H1 (cell line): ENCODE results near the gene AK8. TPM values are rescaled to one million over a fixed set of nuclear protein-coding genes. Genes with fewer than 3 reads are reported as not detected.

Experiments
- CTCF ChIA-PET: fragments of 300-600 bp; sonication (Branson Sonifier 250); formaldehyde crosslinking; loops from one replicate; lab custom pipeline; 2021; ENCODE audit not compliant: partially characterized antibody; lab: Charles Lee
- POLR2A ChIA-PET: fragments of 300-600 bp; sonication (Branson Sonifier 250); formaldehyde crosslinking; loops from one replicate; lab custom pipeline; 2021; ENCODE audit warnings: inconsistent platforms; ENCODE audit not compliant: partially characterized antibody; lab: Charles Lee
- DNase-seq, 2 experiments: peaks; one replicate each; pipeline versions ENCODE4 v3.0.0 to v3.0.0-alpha.2; 2010 to 2022; ENCODE audit warnings: low spot score in 2 of 2, low read depth in 1 of 2, mixed read lengths in 1 of 2
- FAIRE-seq: peaks from 2 replicates; lab custom pipeline; 2011; peaks lifted over from hg19 to GRCh38; lab: Jason Lieb, UNC
- H2AFZ ChIP-seq: 2 replicates; pipeline ENCODE4 v1.8.1; 2012; ENCODE audit warnings: low read length, inconsistent platforms
- H2AK5ac ChIP-seq: 2 replicates; pipeline ENCODE4 v1.6.1; 2013; ENCODE audit warnings: low read depth, low read length
- H2BK120ac ChIP-seq: replicated peaks from 2 replicates; pipeline ENCODE3; 2013; ENCODE audit warnings: low read depth, low read length, inconsistent platforms
- H2BK12ac ChIP-seq: 2 replicates; pipeline ENCODE4 v1.6.1; 2013; ENCODE audit warnings: low read depth, low read length
- H2BK15ac ChIP-seq: 2 replicates; pipeline ENCODE4 v1.6.1; 2013; ENCODE audit warnings: low read length
- H2BK20ac ChIP-seq: 2 replicates; pipeline ENCODE4 v1.6.1; 2013; ENCODE audit warnings: low read length
- H2BK5ac ChIP-seq: 2 replicates; pipeline ENCODE4 v1.6.1; 2013; ENCODE audit warnings: low read depth, low read length
- H3K14ac ChIP-seq: 2 replicates; pipeline ENCODE4 v1.6.1; 2013; ENCODE audit warnings: inconsistent platforms; ENCODE audit not compliant: insufficient read length
- H3K18ac ChIP-seq: 2 replicates; pipeline ENCODE4 v1.6.1; 2013; ENCODE audit warnings: low read length; ENCODE audit errors: extremely low read depth
- H3K23ac ChIP-seq: 2 replicates; pipeline ENCODE4 v1.6.1; 2013; ENCODE audit warnings: inconsistent platforms; ENCODE audit not compliant: insufficient read length
- H3K23me2 ChIP-seq: 2 replicates; pipeline ENCODE4 v1.6.1; 2013; ENCODE audit warnings: low read depth, low read length
- H3K27ac ChIP-seq: 2 replicates; pipeline ENCODE4 v1.6.1; 2011; ENCODE audit warnings: low read depth, low read length, inconsistent platforms
- H3K27me3 ChIP-seq, 4 experiments: replicated peaks in 1 of 4; 1 replicate in 1 of 4; 2 replicates in 3 of 4; pipeline versions ENCODE4 v1.6.1 to v1.8.1; 2011 to 2013; ENCODE audit warnings: low read length in 3 of 4, mild to moderate bottlenecking in 3 of 4, inconsistent platforms in 2 of 4, mixed read lengths in 2 of 4, moderate library complexity in 1 of 4; ENCODE audit not compliant: control insufficient read depth in 3 of 4, insufficient read depth in 3 of 4; ENCODE audit errors: extremely low read depth in 1 of 4
- H3K36me3 ChIP-seq, 4 experiments: 2 replicates each; pipeline versions ENCODE4 v1.6.1 to v1.8.1; 2011 to 2013; ENCODE audit warnings: mild to moderate bottlenecking in 4 of 4, low read length in 3 of 4, moderate library complexity in 2 of 4, control low read depth in 1 of 4, inconsistent platforms in 1 of 4; ENCODE audit not compliant: insufficient read depth in 4 of 4, control insufficient read depth in 2 of 4
- H3K4ac ChIP-seq: replicated peaks from 2 replicates; pipeline ENCODE3; 2013; ENCODE audit warnings: low read length, low read depth, mixed read lengths, inconsistent platforms; ENCODE audit not compliant: insufficient read length
- H3K4me1 ChIP-seq, 4 experiments: replicated peaks in 1 of 4; 1 replicate in 1 of 4; 2 replicates in 3 of 4; pipeline versions ENCODE4 v1.6.1 to v1.8.1; 2011 to 2013; ENCODE audit warnings: low read length in 3 of 4, inconsistent platforms in 2 of 4, mixed read lengths in 1 of 4; ENCODE audit not compliant: insufficient read depth in 4 of 4, control insufficient read depth in 3 of 4
- H3K4me2 ChIP-seq, 2 experiments: 2 replicates each; pipeline versions ENCODE4 v1.6.1 to v1.8.1; 2011 to 2013; ENCODE audit warnings: low read depth in 2 of 2, low read length in 2 of 2, control low read depth in 1 of 2, inconsistent platforms in 1 of 2, mild to moderate bottlenecking in 1 of 2; ENCODE audit not compliant: insufficient read depth in 1 of 2
- H3K4me3 ChIP-seq, 4 experiments: fragments of 200-600, 300-600 bp in 1 of 4; sonication (generic), shearing (Covaris generic), sonication (Bioruptor Twin) in 1 of 4; 2 replicates each; pipeline versions ENCODE4 v1.5.1 to v1.8.1; 2011 to 2016; ENCODE audit warnings: low read length in 4 of 4, low read depth in 3 of 4, control low read depth in 2 of 4, inconsistent platforms in 2 of 4, mild to moderate bottlenecking in 2 of 4, mixed read lengths in 1 of 4, moderate library complexity in 1 of 4; ENCODE audit not compliant: insufficient read depth in 2 of 4; ENCODE audit errors: extremely low read depth in 1 of 4
- H3K56ac ChIP-seq: replicated peaks from 2 replicates; pipeline ENCODE3; 2013; ENCODE audit warnings: low read depth, mild to moderate bottlenecking, mixed read lengths, low read length, inconsistent platforms; ENCODE audit not compliant: insufficient read length
- H3K79me1 ChIP-seq: 2 replicates; pipeline ENCODE4 v1.6.1; 2013; ENCODE audit warnings: low read depth, low read length, control low read depth
- H3K79me2 ChIP-seq, 2 experiments: 2 replicates each; pipeline versions ENCODE4 v1.6.1 to v1.8.1; 2012 to 2013; ENCODE audit warnings: low read length in 2 of 2, mild to moderate bottlenecking in 2 of 2, inconsistent platforms in 1 of 2; ENCODE audit not compliant: insufficient read depth in 2 of 2, control insufficient read depth in 1 of 2
- H3K9ac ChIP-seq, 4 experiments: replicated peaks in 1 of 4; 1 replicate in 1 of 4; 2 replicates in 3 of 4; pipeline versions ENCODE4 v1.6.1 to v1.8.1; 2011 to 2013; ENCODE audit warnings: low read depth in 3 of 4, low read length in 3 of 4, control low read depth in 2 of 4, mild to moderate bottlenecking in 2 of 4, moderate library complexity in 2 of 4, inconsistent platforms in 1 of 4; ENCODE audit errors: extremely low read depth in 1 of 4
- H3K9me3 ChIP-seq, 2 experiments: 2 replicates each; pipeline versions ENCODE4 v1.6.1 to v1.8.1; 2012 to 2013; ENCODE audit warnings: mild to moderate bottlenecking in 2 of 2, moderate library complexity in 2 of 2, control low read depth in 1 of 2, inconsistent platforms in 1 of 2, low read depth in 1 of 2, low read length in 1 of 2, mixed read lengths in 1 of 2; ENCODE audit not compliant: insufficient read depth in 2 of 2
- H4K20me1 ChIP-seq, 2 experiments: replicated peaks in 1 of 2; 2 replicates each; pipeline versions ENCODE3 to v1.8.1; 2011 to 2013; ENCODE audit warnings: inconsistent platforms in 2 of 2, low read length in 2 of 2, mild to moderate bottlenecking in 1 of 2; ENCODE audit not compliant: insufficient read depth in 2 of 2, control insufficient read depth in 1 of 2
- H4K5ac ChIP-seq: 2 replicates; pipeline ENCODE4 v1.6.1; 2013; ENCODE audit warnings: low read length, low read depth, mixed read lengths, inconsistent platforms; ENCODE audit not compliant: insufficient read length
- H4K8ac ChIP-seq: 2 replicates; pipeline ENCODE4 v1.8.0; 2013; ENCODE audit warnings: mild to moderate bottlenecking, moderate library complexity, low read length, inconsistent platforms; ENCODE audit not compliant: insufficient read depth; ENCODE audit errors: extremely low read depth
- H4K91ac ChIP-seq: replicated peaks from 2 replicates; pipeline ENCODE3; 2013; ENCODE audit warnings: low read length, mixed read lengths, inconsistent platforms; ENCODE audit not compliant: insufficient read length
- CEBPB ChIP-seq: IDR thresholded peaks from 2 replicates; pipeline ENCODE4 v1.6.1; 2012; ENCODE audit warnings: low read depth, low read length
- CHD1 ChIP-seq: IDR thresholded peaks from 2 replicates; pipeline ENCODE4 v1.6.1; 2012; ENCODE audit warnings: low read depth, low read length, improper control_type of control experiment
- CHD2 ChIP-seq: IDR thresholded peaks from 2 replicates; pipeline ENCODE4 v1.6.1; 2012; ENCODE audit warnings: low read length, improper control_type of control experiment
- CTCF ChIP-seq, 3 experiments: IDR thresholded peaks; 1 replicate in 2 of 3; 2 replicates in 1 of 3; pipeline versions ENCODE4 v1.5.1 to v1.6.1; 2011; ENCODE audit warnings: low read length in 3 of 3, mild to moderate bottlenecking in 3 of 3, inconsistent platforms in 2 of 3, low read depth in 1 of 3, moderate library complexity in 1 of 3; ENCODE audit not compliant: insufficient read depth in 1 of 3; ENCODE audit errors: control extremely low read depth in 1 of 3
- E2F6 ChIP-seq: IDR thresholded peaks from 2 replicates; pipeline ENCODE4 v1.6.1; 2012; ENCODE audit warnings: inconsistent platforms
- EGR1 ChIP-seq: IDR thresholded peaks from 2 replicates; pipeline ENCODE4 v1.6.1; 2011; ENCODE audit warnings: low read depth, low read length, borderline replicate concordance
- JUN ChIP-seq: IDR thresholded peaks from 2 replicates; pipeline ENCODE4 v1.6.1; 2011; ENCODE audit warnings: low read depth, mild to moderate bottlenecking, improper control_type of control experiment, low read length
- RBBP5 ChIP-seq: IDR thresholded peaks from 2 replicates; pipeline ENCODE4 v1.7.1; 2012; ENCODE audit warnings: low read depth, mild to moderate bottlenecking, inconsistent platforms, low read length, moderate library complexity, borderline replicate concordance
- SAP30 ChIP-seq: fragments of 300-600 bp; sonication (generic); IDR thresholded peaks from 2 replicates; pipeline ENCODE4 v1.7.1; 2012; ENCODE audit warnings: low read length, moderate library complexity, mild to moderate bottlenecking, inconsistent platforms; ENCODE audit not compliant: insufficient read depth, insufficient replicate concordance
- SIRT6 ChIP-seq: IDR thresholded peaks from one replicate; pipeline ENCODE4 v1.7.1; 2012; ENCODE audit warnings: low read length, inconsistent platforms
- TEAD4 ChIP-seq: IDR thresholded peaks from 2 replicates; pipeline ENCODE4 v1.6.1; 2012; ENCODE audit warnings: low read depth, low read length, inconsistent platforms, mixed read lengths
- YY1 ChIP-seq: IDR thresholded peaks from 2 replicates; pipeline ENCODE4 v1.6.1; 2011; ENCODE audit warnings: low read depth, mild to moderate bottlenecking, low read length
- WGBS, 2 experiments: shearing (Covaris generic) in 1 of 2; methylation state at CpG; one replicate each; pipeline versions ENCODE4 v1.1.6 to v1.1.7; 2013 to 2015; ENCODE audit warnings: low lambda C conversion rate in 2 of 2, mixed read lengths in 2 of 2, inconsistent platforms in 1 of 2, low coverage in 1 of 2, missing lambda C conversion rate in 1 of 2; ENCODE audit not compliant: insufficient replicate concordance in 2 of 2, insufficient coverage in 1 of 2, insufficient read length in 1 of 2; ENCODE audit errors: extremely low coverage in 1 of 2, missing lambda C conversion rate in 1 of 2; 5-methylcytosine and 5-hydroxymethylcytosine counted together
- polyA plus RNA-seq, 7 experiments: library from polyadenylated mRNA; depleted of rRNA in 3 of 7; stranded (reverse) in 5 of 7; unstranded in 2 of 7; fragments of >200 nt in 5 of 7; fragments of 200-250 nt in 2 of 7; gene quantifications; 1 replicate in 5 of 7; 2 replicates in 1 of 7; 4 replicates in 1 of 7; pipeline versions ENCODE4 v1.2.1 to v1.2.3, GENCODE V29; 2011 to 2013; ENCODE audit warnings: missing spikeins in 2 of 7, mixed read lengths in 2 of 7
- total RNA-seq: library from RNA; stranded (reverse); fragmentation: NEBNext Ultra II Directional; extraction: Animal tissue kit (Norgen Biotek cat#: 25700); gene quantifications from 2 replicates; pipeline ENCODE4 v1.2.1, GENCODE V29; 2021

Gene AK8
- total and polyA plus RNA-seq, 2 of the 8 experiments (the other 6 are each of a cell fraction or from before 2014, with no cell fraction given), result 0.35 to 0.48 TPM

DNA sequence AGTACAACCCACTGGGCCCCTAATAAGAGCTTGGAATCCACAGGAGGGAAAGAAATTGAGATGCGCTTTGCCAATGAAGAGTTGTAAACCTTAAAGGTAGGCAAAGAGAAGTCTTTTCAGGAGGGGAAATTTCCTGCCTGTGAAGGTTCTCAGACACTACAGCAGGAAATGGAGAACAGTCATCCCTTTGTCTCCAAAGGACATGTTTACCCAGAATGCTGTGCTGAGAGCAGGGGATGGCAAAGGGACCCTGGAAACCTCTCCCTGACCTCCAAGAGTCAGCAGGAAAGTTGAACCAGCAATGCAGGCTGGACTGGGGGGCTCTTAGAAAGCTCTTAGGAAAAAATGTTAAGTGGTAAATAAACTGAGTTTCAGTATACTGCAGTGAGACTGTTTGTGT lies 103.2 kb downstream of the AK8 start:
- Histone ChIP-seq H3K23me2 (peaks cover 6% of the 10 kb centered on the region), H2BK15ac (no peak overlapping the region), H3K4me1 (peaks cover 0 to 8% (median 5%) of the 10 kb centered on the region in 4 experiments; a peak in 4 of 7 replicates), H4K91ac (no peak overlapping the region), H3K14ac (no peak overlapping the region), H3K9me3 (no peaks in the 10 kb centered on the region), H2BK20ac (no peak overlapping the region), H3K4me3 (no peak overlapping the region), H3K79me2 (no peaks in the 10 kb centered on the region), H2AK5ac (no peak overlapping the region), H4K8ac (no peak overlapping the region), H2AFZ (no peak overlapping the region), H3K4me2 (no peak overlapping the region), H3K36me3 (no peaks in the 10 kb centered on the region), H2BK120ac (no peak overlapping the region), H3K56ac (no peak overlapping the region), H3K4ac (no peak overlapping the region), H2BK5ac (no peak overlapping the region), H4K5ac (no peak overlapping the region), H3K27me3 (peaks cover 0 to 5% (median 2%) of the 10 kb centered on the region in 4 experiments; a peak in 2 of 7 replicates), H3K27ac (no peak overlapping the region), H4K20me1 (no peaks in the 10 kb centered on the region), H3K23ac (no peak overlapping the region), H3K18ac (no peak overlapping the region), H3K79me1 (no peaks in the 10 kb centered on the region), H3K9ac (no peak overlapping the region), H2BK12ac (no peak overlapping the region)
- ChIA-PET CTCF (no interaction called here), POLR2A (interaction anchor here (0.7 kb wide), 1 partner anchor 98 kb away, joined by 3 read pairs; no protein-coding TSS in a partner anchor)
- DNase-seq (no peak), FAIRE-seq (no peak)
- 83% methylated on average over 1 of the region's 1 CpG; no CpG with 5 or more reads in 1 of the 2 experiments for WGBS, 2 experiments
- TF ChIP-seq TEAD4 (no peak), RBBP5 (no peak), JUN (no peak), CTCF (IDR thresholded peaks at IDR 0.05; ENCODE audit: control extremely low read depth in 1 of 3, insufficient read depth in 1 of 3, low read depth in 1 of 3, low read length in 3 of 3) (no peak), E2F6 (no peak), EGR1 (no peak), CHD2 (no peak), SAP30 (no peak), YY1 (no peak), SIRT6 (no peak), CEBPB (no peak), CHD1 (no peak)
